Testis (tissue), 3 donors: Measurements from ENCODE around the gene LRRC7. TPM values are rescaled to one million over a fixed set of nuclear protein-coding genes. Genes with fewer than 3 reads are reported as not detected.

Experiments
- DNase-seq: peaks from one replicate; pipeline ENCODE4 v3.0.0-alpha.2; 2019
- H3K27ac ChIP-seq, 2 donors: fragments of 200-600 bp; sonication (generic); one replicate each; pipeline ENCODE4 v1.5.1; 2019
- H3K27me3 ChIP-seq: fragments of 200-600 bp; sonication (generic); one replicate; pipeline ENCODE4 v1.5.1; 2019
- H3K36me3 ChIP-seq: fragments of 200-600 bp; sonication (generic); one replicate; pipeline ENCODE4 v1.5.1; 2017; ENCODE audit warnings: low read depth; ENCODE audit errors: missing control alignments
- H3K4me1 ChIP-seq: fragments of 200-600 bp; sonication (generic); one replicate; pipeline ENCODE4 v1.5.1; 2019
- H3K4me3 ChIP-seq, 2 donors: fragments of 200-600 bp; sonication (generic); one replicate each; pipeline ENCODE4 v1.5.1; 2017 to 2019
- H3K9me3 ChIP-seq: fragments of 200-600 bp; sonication (generic); one replicate; pipeline ENCODE4 v1.5.1; 2017
- CTCF ChIP-seq, 3 experiments: fragments of 450-650 bp in 2 of 3; fragments of 200-600 bp in 1 of 3; sonication (generic) in 1 of 3; IDR thresholded peaks; one replicate each; pipeline ENCODE4 v1.5.1; 2016 to 2019; ENCODE audit warnings: antibody characterized with exemption in 3 of 3, mild to moderate bottlenecking in 2 of 3, moderate library complexity in 1 of 3
- POLR2A ChIP-seq: fragments of 450-650 bp; IDR thresholded peaks from one replicate; pipeline ENCODE4 v1.6.1; 2017; ENCODE audit warnings: antibody characterized with exemption, mild to moderate bottlenecking, moderate library complexity
- WGBS, 2 donors: methylation state at CpG; one replicate each; pipeline ENCODE4 v1.1.5; 2018; 5-methylcytosine and 5-hydroxymethylcytosine counted together
- intact Hi-C: fragments of 100-400 bp; cut with DNase I; formaldehyde crosslinking; loops from one replicate; pipeline ENCODE4 v1.15.1; 2023; ENCODE audit warnings: low total_unique reads
- polyA plus RNA-seq: library from polyadenylated mRNA; stranded (reverse); fragments of 350-450 nt; fragmentation: Illumina TruSeq; extraction: RNeasy Lipid Tissue Mini Kit (QIAGEN cat#74804); gene quantifications from one replicate; pipeline ENCODE4 v1.2.3, GENCODE V29; 2014; ENCODE audit warnings: low read depth, low replicate concordance; ENCODE audit not compliant: insufficient read depth
- total RNA-seq, 2 donors: library from RNA; depleted of rRNA; stranded (reverse); fragments of >200 nt; gene quantifications; one replicate each; pipeline ENCODE4 v1.2.3, GENCODE V29; 2016

Gene LRRC7
- total and polyA plus RNA-seq, 3 donors from 2014 or later, result 5.2 to 8.0 (median 6.9) TPM

GRCh38 chr1:70101231-70101630 is 533.5 kb downstream of the LRRC7 start:
- H3K9me3 ChIP-seq, result no peaks in the 10 kb centered on the region
- 86% methylated on average over 2 of the region's 2 CpGs for WGBS, 2 donors
- intact Hi-C loops, result no loop called here
- no peak for DNase-seq
- H3K27ac ChIP-seq, result no peak overlapping the region
- H3K4me1 ChIP-seq, result no peaks in the 10 kb centered on the region
- TF ChIP-seq CTCF (IDR thresholded peaks at IDR 0.05) (no peak), POLR2A (no peak)
- no peaks in the 10 kb centered on the region for H3K27me3 ChIP-seq
- no peak overlapping the region for H3K4me3 ChIP-seq
- H3K36me3 ChIP-seq, result no peaks in the 10 kb centered on the region

GRCh38 chr1:70101774-70102173 is 534.1 kb downstream of the LRRC7 start:
- Histone ChIP-seq H3K9me3 (no peaks in the 10 kb centered on the region), H3K4me3 (no peak overlapping the region), H3K36me3 (no peaks in the 10 kb centered on the region), H3K4me1 (no peaks in the 10 kb centered on the region), H3K27ac (no peak overlapping the region), H3K27me3 (no peaks in the 10 kb centered on the region)
- TF ChIP-seq POLR2A (no peak), CTCF (IDR thresholded peaks at IDR 0.05) (no peak)
- no peak for DNase-seq
- intact Hi-C loops, result no loop called here
- WGBS, 2 donors, result 79 to 91% methylated on average over 1 of the region's 1 CpG

DNA sequence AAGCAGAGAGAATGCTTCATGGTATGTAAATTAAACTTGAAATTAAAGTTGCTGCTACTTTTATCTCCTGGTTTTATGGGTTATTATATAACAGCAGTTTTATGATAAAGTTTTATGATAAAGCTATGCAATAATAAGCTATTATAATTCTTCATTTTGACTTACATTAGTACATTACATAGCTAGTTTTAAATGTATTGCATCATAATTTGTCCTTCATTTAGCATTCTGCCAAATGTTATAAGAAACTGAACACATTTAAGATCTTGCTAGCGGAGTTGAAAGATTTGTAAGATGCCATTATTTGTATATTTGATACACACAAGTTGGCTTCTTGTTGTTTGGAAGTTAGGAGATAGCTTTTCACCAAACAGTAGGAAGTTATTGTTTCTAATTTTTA is 536.0 kb downstream of the LRRC7 start:
- TF ChIP-seq POLR2A (no peak), CTCF (IDR thresholded peaks at IDR 0.05) (no peak)
- 82 to 85% methylated on average over 1 of the region's 1 CpG for WGBS, 2 donors
- H3K4me3 ChIP-seq, result no peak overlapping the region
- DNase-seq, result no peak
- H3K36me3 ChIP-seq, result no peaks in the 10 kb centered on the region
- intact Hi-C loops, result no loop called here
- H3K27ac ChIP-seq, result no peak overlapping the region
- no peaks in the 10 kb centered on the region for H3K27me3 ChIP-seq
- H3K4me1 ChIP-seq, result no peaks in the 10 kb centered on the region
- no peaks in the 10 kb centered on the region for H3K9me3 ChIP-seq

- 97 to 98% methylated on average over 5 of the region's 5 CpGs for WGBS, 2 donors
- Histone ChIP-seq H3K36me3 (no peaks in the 10 kb centered on the region), H3K27ac (no peak overlapping the region), H3K4me1 (no peaks in the 10 kb centered on the region), H3K9me3 (no peaks in the 10 kb centered on the region), H3K27me3 (no peaks in the 10 kb centered on the region), H3K4me3 (no peak overlapping the region)
- intact Hi-C loops, result no loop called here
- no peak for DNase-seq
- no peak for TF ChIP-seq POLR2A
- no peak for TF ChIP-seq CTCF (IDR thresholded peaks at IDR 0.05)
These were observed 541.5 kb downstream of the LRRC7 start for GRCh38 chr1:70109241-70109640.

GRCh38 chr1:70112838-70113237 is 545.1 kb downstream of the LRRC7 start:
- Histone ChIP-seq H3K27ac (no peak overlapping the region), H3K9me3 (no peaks in the 10 kb centered on the region), H3K36me3 (no peaks in the 10 kb centered on the region), H3K27me3 (no peaks in the 10 kb centered on the region), H3K4me3 (no peak overlapping the region), H3K4me1 (no peaks in the 10 kb centered on the region)
- DNase-seq, result no peak
- no peak for TF ChIP-seq POLR2A
- WGBS, 2 donors, result 89 to 90% methylated on average over 5 of the region's 5 CpGs
- intact Hi-C loops, result no loop called here
